ENCODE data around the gene PFAS.
A peak's percentile ranks its signal among the peaks of the same experiment; 100 is the strongest.

The PFAS gene

GRCh38 chr17:8294814-8295316 is 45.8 kb downstream of the PFAS start:
- in situ Hi-C loops (cut with HindIII; ENCODE audit: low pct_ligation_motif_present, low sequenced_read_pairs) = no loop called here
- no peak for DNase-seq

GRCh38 chr17:8300226-8300625 is 51.1 kb downstream of the PFAS start:
- no peak overlapping the region for H3K27ac ChIP-seq
- in situ Hi-C loops (cut with HindIII; ENCODE audit: low pct_ligation_motif_present, low sequenced_read_pairs) = no loop called here
- H3K36me3 ChIP-seq (replicated peaks) = no peaks in the 10 kb centered on the region
- no peak overlapping the region for H3K4me3 ChIP-seq (ENCODE audit: low read depth, low read length)
- TF ChIP-seq CTCF (IDR thresholded peaks at IDR 0.05; ENCODE audit: low read depth, low read length, missing control alignments) = no peak
- H3K27me3 ChIP-seq (replicated peaks) = no peaks in the 10 kb centered on the region
- DNase-seq = no peak

More at GRCh38 chr17:8294814-8295316, 45.8 kb downstream of the PFAS start:
- Histone ChIP-seq H3K27me3 (replicated peaks) (no peaks in the 10 kb centered on the region), H3K36me3 (replicated peaks) (no peaks in the 10 kb centered on the region), H3K4me3 (ENCODE audit: low read depth, low read length) (peak overlapping the region; percentile 73), H3K27ac (peak overlapping the region; percentile 71)
- no peak for TF ChIP-seq CTCF (IDR thresholded peaks at IDR 0.05; ENCODE audit: low read depth, low read length, missing control alignments)

GRCh38 chr17:8300627-8301242 is 51.6 kb downstream of the PFAS start:
- in situ Hi-C loops (cut with HindIII; ENCODE audit: low pct_ligation_motif_present, low sequenced_read_pairs) = no loop called here
- Histone ChIP-seq H3K36me3 (replicated peaks) (no peaks in the 10 kb centered on the region), H3K27me3 (replicated peaks) (no peaks in the 10 kb centered on the region), H3K4me3 (ENCODE audit: low read depth, low read length) (no peak overlapping the region), H3K27ac (no peak overlapping the region)
- peak; percentile 91 for TF ChIP-seq CTCF (IDR thresholded peaks at IDR 0.05; ENCODE audit: low read depth, low read length, missing control alignments)
- peak; percentile 29 for DNase-seq

GRCh38 chr17:8310601-8311123 is 61.6 kb downstream of the PFAS start:
- Histone ChIP-seq H3K27ac (no peak overlapping the region), H3K27me3 (replicated peaks) (peaks cover 19% of the 10 kb centered on the region), H3K36me3 (replicated peaks) (no peaks in the 10 kb centered on the region), H3K4me3 (ENCODE audit: low read depth, low read length) (no peak overlapping the region)
- no peak for TF ChIP-seq CTCF (IDR thresholded peaks at IDR 0.05; ENCODE audit: low read depth, low read length, missing control alignments)
- no peak for DNase-seq
- in situ Hi-C loops (cut with HindIII; ENCODE audit: low pct_ligation_motif_present, low sequenced_read_pairs) = no loop called here

GRCh38 chr17:8311131-8311790 is 62.2 kb downstream of the PFAS start:
- H3K36me3 ChIP-seq (replicated peaks) = no peaks in the 10 kb centered on the region
- TF ChIP-seq CTCF (IDR thresholded peaks at IDR 0.05; ENCODE audit: low read depth, low read length, missing control alignments) = no peak
- peaks cover 25% of the 10 kb centered on the region for H3K27me3 ChIP-seq (replicated peaks)
- in situ Hi-C loops (cut with HindIII; ENCODE audit: low pct_ligation_motif_present, low sequenced_read_pairs) = no loop called here
- H3K4me3 ChIP-seq (ENCODE audit: low read depth, low read length) = no peak overlapping the region
- DNase-seq = no peak
- H3K27ac ChIP-seq = no peak overlapping the region
